K562 (cell line): Measurements from ENCODE around the gene RNASE8.

ENCODE experiments used
- GTF2F1 ChIP-seq: IDR thresholded peaks from 2 replicates; pipeline ENCODE4 v1.6.1; 2011; ENCODE audit warnings: low read depth, low read length, improper control_type of control experiment
- MXI1 ChIP-seq: IDR thresholded peaks from 2 replicates; pipeline ENCODE4 v1.6.1; 2011; ENCODE audit warnings: low read depth, mild to moderate bottlenecking, improper control_type of control experiment, low read length
- ZNF224 ChIP-seq: sonication (generic); formaldehyde crosslinking; IDR thresholded peaks from 2 replicates; pipeline ENCODE4 v1.8.0; 2022; ENCODE audit warnings: mild to moderate bottlenecking, missing genetic modification reagents

GRCh38 chr14:21018286-21018685, 39.3 kb upstream of the RNASE8 start:
- TF ChIP-seq GTF2F1 (no peak), MXI1 (no peak), ZNF224 (CRISPR knock-in tag) (no peak)
